NCI-H82 treated with DMSO at 0.1 percent for 48 hours (cell line): ENCODE data around the gene PNMA8C.
"Not testable (repeated sequence)": the region's sequence is repeated elsewhere in the genome, so short reads cannot be mapped to it uniquely, and the experiment has no call there.

Experiments used
- DNase-seq: peaks from one replicate; lab custom pipeline; 2025; ENCODE audit not compliant: unreplicated experiment; lab: John Stamatoyannopoulos, UW

The PNMA8C gene

GRCh38 chr19:46447824-46448223 is 19.1 kb upstream of the PNMA8C start:
- DNase-seq = no peak

GRCh38 chr19:46447006-46447405 is 18.3 kb upstream of the PNMA8C start:
- DNase-seq = no peak

GRCh38 chr19:46446021-46446420 is 17.3 kb upstream of the PNMA8C start:
- no peak for DNase-seq

- DNase-seq = no peak
Observed at GRCh38 chr19:46442808-46443450, 14.2 kb upstream of the PNMA8C start.

- DNase-seq = no peak
Observed at GRCh38 chr19:46441866-46442265, 13.1 kb upstream of the PNMA8C start.

- not testable (repeated sequence) for DNase-seq
Observed at GRCh38 chr19:46435689-46436088, 7.0 kb upstream of the PNMA8C start.

GRCh38 chr19:46435009-46435408 is 6.3 kb upstream of the PNMA8C start:
- no peak for DNase-seq

- not testable (repeated sequence) for DNase-seq
Observed at GRCh38 chr19:46433470-46433869, 4.7 kb upstream of the PNMA8C start.

GRCh38 chr19:46431824-46432223 is 3.1 kb upstream of the PNMA8C start:
- DNase-seq = no peak

GRCh38 chr19:46429999-46430398 is 1.3 kb upstream of the PNMA8C start:
- DNase-seq = peak; percentile 97

- no peak for DNase-seq
Observed at GRCh38 chr19:46427518-46428045, 1.2 kb downstream of the PNMA8C start.

- DNase-seq = peak; percentile 82
Observed at GRCh38 chr19:46426506-46427162, 2.1 kb downstream of the PNMA8C start.

GRCh38 chr19:46426035-46426505 is 2.7 kb downstream of the PNMA8C start:
- DNase-seq = no peak

- no peak for DNase-seq
Observed at GRCh38 chr19:46423188-46423587, 5.5 kb downstream of the PNMA8C start.

GRCh38 chr19:46422344-46422743 is 6.4 kb downstream of the PNMA8C start:
- no peak for DNase-seq

- DNase-seq = no peak
Observed at GRCh38 chr19:46420056-46420455, 8.7 kb downstream of the PNMA8C start.

GRCh38 chr19:46415804-46416709 is 12.7 kb downstream of the PNMA8C start:
- DNase-seq = peak; percentile 86

- not testable (repeated sequence) for DNase-seq
Observed at GRCh38 chr19:46414899-46415298, 13.8 kb downstream of the PNMA8C start.

- peak; percentile 44 for DNase-seq
Observed at GRCh38 chr19:46413262-46414031, 15.3 kb downstream of the PNMA8C start, which contains the start of gene CCDC8. TSS of gene CCDC8 (minus strand) at chr19:46413564. CDS start at chr19:46412810, 754 bp downstream.

- DNase-seq = no peak
Observed at GRCh38 chr19:46412650-46413261, 16.0 kb downstream of the PNMA8C start.
